Neutrophil (primary cell): Measurements from ENCODE around the gene C1QBP.

Source experiments
- H3K27ac ChIP-seq: fragments of 200-600 bp; sonication (generic); 2 replicates; pipeline ENCODE4 v1.5.1; 2016; ENCODE audit warnings: mild to moderate bottlenecking, moderate library complexity
- H3K27me3 ChIP-seq: fragments of 200-600 bp; sonication (generic); 2 replicates; pipeline ENCODE4 v1.6.0; 2016; ENCODE audit warnings: mild to moderate bottlenecking
- H3K36me3 ChIP-seq: fragments of 200-600 bp; sonication (generic); 2 replicates; pipeline ENCODE4 v1.5.1; 2017
- H3K4me1 ChIP-seq, 2 experiments: fragments of 200-600 bp in 1 of 2; sonication (generic) in 1 of 2; 1 replicate in 1 of 2; 2 replicates in 1 of 2; pipeline versions ENCODE4 v1.5.1 to v1.6.1; 2013 to 2016; ENCODE audit warnings: low read depth in 1 of 2, low read length in 1 of 2, mild to moderate bottlenecking in 1 of 2, moderate library complexity in 1 of 2; ENCODE audit not compliant: control insufficient read depth in 1 of 2, insufficient read depth in 1 of 2
- H3K4me3 ChIP-seq, 2 experiments: fragments of 200-600 bp in 1 of 2; sonication (generic) in 1 of 2; 1 replicate in 1 of 2; 2 replicates in 1 of 2; pipeline ENCODE4 v1.5.1; 2013 to 2016; ENCODE audit warnings: low read depth in 1 of 2, low read length in 1 of 2, mild to moderate bottlenecking in 1 of 2, moderate library complexity in 1 of 2
- H3K9me3 ChIP-seq: fragments of 200-600 bp; sonication (generic); 2 replicates; pipeline ENCODE4 v1.5.1; 2016
- CTCF ChIP-seq: fragments of 200-600 bp; sonication (generic); IDR thresholded peaks from 2 replicates; pipeline ENCODE4 v1.5.1; 2016; ENCODE audit warnings: antibody characterized with exemption

The C1QBP gene

GRCh38 chr17:5391678-5392077 lies 47.3 kb downstream of the C1QBP start:
- Histone ChIP-seq H3K27ac (no peak overlapping the region), H3K36me3 (peaks cover 71% of the 10 kb centered on the region), H3K9me3 (no peaks in the 10 kb centered on the region), H3K4me1 (no peaks in the 10 kb centered on the region), H3K27me3 (no peaks in the 10 kb centered on the region), H3K4me3 (no peak overlapping the region)
- no peak for TF ChIP-seq CTCF
